ENCODE results near the gene SPOUT1. TPM values are rescaled to one million over a fixed set of nuclear protein-coding genes. Genes with fewer than 3 reads are reported as not detected.
"Not testable (repeated sequence)": the region's sequence is repeated elsewhere in the genome, so short reads cannot be mapped to it uniquely, and the experiment has no call there.

SPOUT1 gene
- total and polyA plus RNA-seq, 2 experiments from 2014 or later: 15.9 to 43.0 TPM

DNA sequence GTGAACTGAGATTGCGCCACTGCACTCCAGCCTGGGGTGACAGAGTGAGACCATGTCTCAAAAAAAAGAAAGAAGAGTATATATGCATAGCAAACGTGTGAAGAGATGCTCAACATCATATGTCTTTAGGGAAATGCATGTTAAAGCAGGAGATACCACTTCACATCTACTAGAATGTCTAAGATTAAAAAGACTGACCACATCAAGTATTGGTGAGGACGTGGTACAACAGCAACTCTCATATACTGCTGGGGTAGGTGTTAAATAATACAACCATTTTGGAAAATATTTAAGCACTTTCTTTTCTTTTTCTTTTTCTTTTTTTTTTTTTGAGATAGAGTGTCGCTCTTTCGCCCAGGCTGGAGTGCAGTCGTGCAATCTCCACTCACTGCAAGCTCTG, 44.2 kb downstream of the SPOUT1 start:
- no peak overlapping the region for H3K9ac ChIP-seq
- no peaks in the 10 kb centered on the region for H3K9me3 ChIP-seq (ENCODE audit: low read depth)
- H3K27ac ChIP-seq: no peak overlapping the region
- 84 to 86% methylated on average over 6 of the region's 6 CpGs for WGBS, 2 experiments (ENCODE audit: low coverage in 1 of 2, low lambda C conversion rate in 2 of 2, missing lambda C conversion rate in 2 of 2)
- peaks cover 7% of the 10 kb centered on the region for H3K4me1 ChIP-seq (ENCODE audit: insufficient read depth)
- H3K9me2 ChIP-seq (ENCODE audit: insufficient read depth): no peaks in the 10 kb centered on the region
- H2AFZ ChIP-seq: no peak overlapping the region
- in situ Hi-C loops (cut with MboI): no loop called here
- H3K79me2 ChIP-seq (ENCODE audit: insufficient read depth): peaks cover 27% of the 10 kb centered on the region
- H3K36me3 ChIP-seq (ENCODE audit: low read depth): no peaks in the 10 kb centered on the region
- H3K27me3 ChIP-seq (replicated peaks; ENCODE audit: insufficient read depth): no peaks in the 10 kb centered on the region
- DNase-seq: no peak
- TF ChIP-seq EZH2 (IDR thresholded peaks at IDR 0.05; ENCODE audit: insufficient read depth, poor library complexity, severe bottlenecking): no peak
- no peak for TF ChIP-seq EZH2phosphoT487 (IDR thresholded peaks at IDR 0.05; ENCODE audit: insufficient read depth, low read depth)
- no peak overlapping the region for H3K4me3 ChIP-seq
- no peak overlapping the region for H3K4me2 ChIP-seq (ENCODE audit: unreplicated experiment)
- H4K20me1 ChIP-seq (ENCODE audit: insufficient read depth): no peaks in the 10 kb centered on the region
- H3F3A ChIP-seq (ENCODE audit: insufficient read depth): 0 out of 2 replicates have a peak, but pooled peaks cover 5% of the 10 kb centered on the region

DNA sequence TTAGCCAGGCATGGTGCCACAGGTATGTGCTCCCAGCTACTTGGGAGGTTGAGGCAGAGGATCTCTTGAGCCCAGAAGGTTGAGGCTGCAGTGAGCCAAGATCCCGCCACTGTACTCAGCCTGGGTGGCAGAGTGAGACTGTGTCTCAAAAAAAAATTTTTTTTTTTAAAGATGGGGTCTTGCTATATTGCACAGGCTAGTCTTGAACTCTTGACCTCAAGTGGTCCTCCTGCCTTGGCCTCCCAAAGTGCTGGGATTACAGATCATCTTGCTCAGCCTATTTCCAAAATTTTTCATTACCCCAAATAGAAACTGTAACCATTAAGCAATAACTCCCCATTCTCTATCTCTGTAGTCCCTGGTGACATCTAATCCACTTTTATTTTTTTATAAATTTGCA, 46.9 kb downstream of the SPOUT1 start:
- Histone ChIP-seq H3K4me1 (ENCODE audit: insufficient read depth) (no peaks in the 10 kb centered on the region), H3F3A (ENCODE audit: insufficient read depth) (0 out of 2 replicates have a peak, but pooled peaks cover 1% of the 10 kb centered on the region), H3K27me3 (replicated peaks; ENCODE audit: insufficient read depth) (no peaks in the 10 kb centered on the region), H3K79me2 (ENCODE audit: insufficient read depth) (peaks cover 9% of the 10 kb centered on the region), H4K20me1 (ENCODE audit: insufficient read depth) (no peaks in the 10 kb centered on the region), H3K9ac (no peak overlapping the region), H2AFZ (no peak overlapping the region), H3K36me3 (ENCODE audit: low read depth) (no peaks in the 10 kb centered on the region), H3K27ac (no peak overlapping the region), H3K4me3 (no peak overlapping the region), H3K9me2 (ENCODE audit: insufficient read depth) (no peaks in the 10 kb centered on the region), H3K9me3 (ENCODE audit: low read depth) (no peaks in the 10 kb centered on the region), H3K4me2 (ENCODE audit: unreplicated experiment) (no peak overlapping the region)
- in situ Hi-C loops (cut with MboI): no loop called here
- no peak for DNase-seq
- WGBS, 2 experiments (ENCODE audit: low coverage in 1 of 2, low lambda C conversion rate in 2 of 2, missing lambda C conversion rate in 2 of 2): 81 to 94% methylated on average over 1 of the region's 1 CpG
- TF ChIP-seq EZH2 (IDR thresholded peaks at IDR 0.05; ENCODE audit: insufficient read depth, poor library complexity, severe bottlenecking) (no peak), EZH2phosphoT487 (IDR thresholded peaks at IDR 0.05; ENCODE audit: insufficient read depth, low read depth) (no peak)

DNA sequence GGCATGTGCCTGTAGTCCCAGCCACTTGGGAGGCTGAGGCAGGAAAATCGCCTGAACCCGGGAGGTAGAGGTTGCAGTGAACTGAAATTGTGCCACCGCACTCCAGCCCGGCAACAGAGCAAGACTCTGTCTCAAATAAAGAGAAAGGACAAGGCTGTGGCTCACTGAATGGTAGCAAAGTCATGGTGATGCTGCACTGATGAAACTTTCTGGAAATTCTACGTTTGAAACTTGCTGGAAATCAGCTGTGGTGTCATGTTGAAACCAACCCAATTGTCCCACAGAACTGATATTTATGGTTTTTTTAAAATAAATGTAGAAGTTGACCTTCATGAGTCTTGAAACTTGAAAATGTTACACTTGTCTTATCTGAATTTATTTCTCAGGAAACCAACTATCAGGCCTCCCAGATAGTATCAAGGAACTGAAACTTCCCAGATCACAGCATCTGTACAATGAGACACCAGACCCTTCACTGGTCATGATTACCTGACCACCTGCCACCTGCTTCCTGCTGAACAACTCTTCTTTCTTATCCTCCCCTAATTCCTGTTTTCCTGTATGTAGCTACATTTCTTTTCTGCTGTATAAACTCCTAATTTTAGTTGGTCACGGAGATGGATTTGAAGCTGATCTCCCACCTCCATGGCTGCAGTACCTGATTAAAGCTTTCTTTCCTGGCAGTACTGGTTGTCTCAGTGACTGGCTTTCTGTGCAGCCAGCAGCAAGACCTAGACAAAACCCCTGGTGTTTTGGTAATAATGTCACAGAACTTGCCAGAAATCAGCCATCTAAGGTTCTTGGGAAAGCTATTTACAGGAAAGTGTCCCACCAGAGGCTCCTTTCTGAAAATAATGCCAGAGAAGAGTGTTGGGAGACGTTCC, 48.2 kb downstream of the SPOUT1 start:
- 65 to 70% methylated on average over 7 of the region's 7 CpGs for WGBS, 2 experiments (ENCODE audit: low coverage in 1 of 2, low lambda C conversion rate in 2 of 2, missing lambda C conversion rate in 2 of 2)
- DNase-seq: no peak
- H3K36me3 ChIP-seq (ENCODE audit: low read depth): no peaks in the 10 kb centered on the region
- H4K20me1 ChIP-seq (ENCODE audit: insufficient read depth): no peaks in the 10 kb centered on the region
- no peaks in the 10 kb centered on the region for H3K79me2 ChIP-seq (ENCODE audit: insufficient read depth)
- in situ Hi-C loops (cut with MboI): no loop called here
- H3K9me3 ChIP-seq (ENCODE audit: low read depth): no peaks in the 10 kb centered on the region
- no peak overlapping the region for H3K4me3 ChIP-seq
- no peaks in the 10 kb centered on the region for H3F3A ChIP-seq (ENCODE audit: insufficient read depth)
- no peak overlapping the region for H3K27ac ChIP-seq
- H3K9me2 ChIP-seq (ENCODE audit: insufficient read depth): no peaks in the 10 kb centered on the region
- no peaks in the 10 kb centered on the region for H3K27me3 ChIP-seq (replicated peaks; ENCODE audit: insufficient read depth)
- no peak overlapping the region for H2AFZ ChIP-seq
- no peaks in the 10 kb centered on the region for H3K4me1 ChIP-seq (ENCODE audit: insufficient read depth)
- H3K4me2 ChIP-seq (ENCODE audit: unreplicated experiment): no peak overlapping the region
- H3K9ac ChIP-seq: no peak overlapping the region
- no peak for TF ChIP-seq EZH2 (IDR thresholded peaks at IDR 0.05; ENCODE audit: insufficient read depth, poor library complexity, severe bottlenecking)

DNA sequence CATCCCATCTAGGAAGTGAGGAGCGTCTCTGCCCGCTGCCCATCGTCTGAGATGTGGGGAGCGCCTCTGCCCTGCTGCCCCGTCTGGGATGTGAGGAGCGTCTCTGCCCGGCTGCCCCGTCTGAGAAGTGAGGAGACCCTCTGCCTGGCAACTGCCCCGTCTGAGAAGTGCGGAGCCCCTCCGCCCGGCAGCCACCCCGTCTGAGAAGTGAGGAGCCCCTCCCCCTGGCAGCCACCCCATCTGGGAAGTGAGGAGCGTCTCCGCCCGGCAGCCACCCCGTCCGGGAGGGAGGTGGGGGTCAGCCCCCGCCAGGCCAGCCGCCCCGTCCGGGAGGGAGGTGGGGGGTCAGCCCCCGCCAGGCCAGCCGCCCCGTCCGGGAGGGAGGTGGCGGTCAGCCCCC, 49.5 kb downstream of the SPOUT1 start:
- 80 to 87% methylated on average over 11 to 19 of the region's 27 CpGs for WGBS, 2 experiments (ENCODE audit: low coverage in 1 of 2, low lambda C conversion rate in 2 of 2, missing lambda C conversion rate in 2 of 2)
- H3F3A ChIP-seq (ENCODE audit: insufficient read depth); H3K4me2 ChIP-seq (ENCODE audit: unreplicated experiment); H3K27me3 ChIP-seq (replicated peaks; ENCODE audit: insufficient read depth); H3K9ac ChIP-seq; H3K9me2 ChIP-seq (ENCODE audit: insufficient read depth); H3K4me3 ChIP-seq; H2AFZ ChIP-seq; H3K9me3 ChIP-seq (ENCODE audit: low read depth); in situ Hi-C loops (cut with MboI); DNase-seq; H3K79me2 ChIP-seq (ENCODE audit: insufficient read depth); H3K36me3 ChIP-seq (ENCODE audit: low read depth); H3K4me1 ChIP-seq (ENCODE audit: insufficient read depth); H4K20me1 ChIP-seq (ENCODE audit: insufficient read depth); H3K27ac ChIP-seq: not testable (repeated sequence)

Data from GM23248 (cell line).